ENCODE data around the gene CHST15. TPM values are rescaled to one million over a fixed set of nuclear protein-coding genes. Genes with fewer than 3 reads are reported as not detected.

CHST15 gene
- total and polyA plus RNA-seq, 2 donors from 2014 or later, result 2.8 to 39.7 TPM

DNA sequence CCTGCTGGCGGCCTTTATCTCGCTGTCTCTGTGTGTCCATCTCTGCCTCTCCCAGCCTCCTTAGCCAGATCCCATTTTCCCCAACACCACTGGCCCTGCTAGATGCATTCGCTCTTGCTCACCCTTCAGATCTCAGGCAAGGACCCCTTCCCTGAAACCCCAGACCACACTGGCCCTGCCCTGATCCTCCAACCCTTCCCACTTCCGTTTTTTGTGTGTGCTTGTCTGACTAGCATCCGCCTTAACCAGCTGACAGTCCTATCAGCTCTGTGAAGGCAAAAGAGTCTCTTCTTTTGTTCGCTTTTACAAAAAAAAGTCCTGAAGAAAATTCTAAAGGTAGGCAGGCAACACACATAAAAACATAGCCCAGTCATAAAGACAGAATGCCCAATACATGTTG, 28.7 kb downstream of the CHST15 start:
- no peak overlapping the region for H3K4me3 ChIP-seq (ENCODE audit: low read length in 3 of 3)
- H3K36me3 ChIP-seq (ENCODE audit: control insufficient read depth in 2 of 3, insufficient read depth in 3 of 3, low read length in 3 of 3), result no peaks in the 10 kb centered on the region
- no peak overlapping the region for H3K27ac ChIP-seq (ENCODE audit: low read depth in 2 of 2, low read length in 2 of 2)
- TF ChIP-seq, protein P1, sequence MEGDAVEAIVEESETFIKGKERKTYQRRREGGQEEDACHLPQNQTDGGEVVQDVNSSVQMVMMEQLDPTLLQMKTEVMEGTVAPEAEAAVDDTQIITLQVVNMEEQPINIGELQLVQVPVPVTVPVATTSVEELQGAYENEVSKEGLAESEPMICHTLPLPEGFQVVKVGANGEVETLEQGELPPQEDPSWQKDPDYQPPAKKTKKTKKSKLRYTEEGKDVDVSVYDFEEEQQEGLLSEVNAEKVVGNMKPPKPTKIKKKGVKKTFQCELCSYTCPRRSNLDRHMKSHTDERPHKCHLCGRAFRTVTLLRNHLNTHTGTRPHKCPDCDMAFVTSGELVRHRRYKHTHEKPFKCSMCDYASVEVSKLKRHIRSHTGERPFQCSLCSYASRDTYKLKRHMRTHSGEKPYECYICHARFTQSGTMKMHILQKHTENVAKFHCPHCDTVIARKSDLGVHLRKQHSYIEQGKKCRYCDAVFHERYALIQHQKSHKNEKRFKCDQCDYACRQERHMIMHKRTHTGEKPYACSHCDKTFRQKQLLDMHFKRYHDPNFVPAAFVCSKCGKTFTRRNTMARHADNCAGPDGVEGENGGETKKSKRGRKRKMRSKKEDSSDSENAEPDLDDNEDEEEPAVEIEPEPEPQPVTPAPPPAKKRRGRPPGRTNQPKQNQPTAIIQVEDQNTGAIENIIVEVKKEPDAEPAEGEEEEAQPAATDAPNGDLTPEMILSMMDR (IDR thresholded peaks at IDR 0.05; ENCODE audit: borderline replicate concordance, extremely low read depth, insufficient read depth), result no peak
- intact Hi-C loops (cut with DNase I), result no loop called here
- no peak for FAIRE-seq
- H3K4me1 ChIP-seq (ENCODE audit: control insufficient read depth in 2 of 3, insufficient read depth in 2 of 3, low read depth in 1 of 3, low read length in 3 of 3), result peaks cover 5 to 11% (median 6%) of the 10 kb centered on the region in 3 donors
- H3K9ac ChIP-seq (ENCODE audit: low read length in 3 of 3), result no peak overlapping the region
- H3K27me3 ChIP-seq (ENCODE audit: control insufficient read depth, insufficient read depth, low read length), result no peaks in the 10 kb centered on the region
- DNase-seq, result no peak
- no peaks in the 10 kb centered on the region for H3K9me3 ChIP-seq (ENCODE audit: control insufficient read depth in 2 of 3, insufficient read depth in 1 of 3, low read length in 3 of 3)

DNA sequence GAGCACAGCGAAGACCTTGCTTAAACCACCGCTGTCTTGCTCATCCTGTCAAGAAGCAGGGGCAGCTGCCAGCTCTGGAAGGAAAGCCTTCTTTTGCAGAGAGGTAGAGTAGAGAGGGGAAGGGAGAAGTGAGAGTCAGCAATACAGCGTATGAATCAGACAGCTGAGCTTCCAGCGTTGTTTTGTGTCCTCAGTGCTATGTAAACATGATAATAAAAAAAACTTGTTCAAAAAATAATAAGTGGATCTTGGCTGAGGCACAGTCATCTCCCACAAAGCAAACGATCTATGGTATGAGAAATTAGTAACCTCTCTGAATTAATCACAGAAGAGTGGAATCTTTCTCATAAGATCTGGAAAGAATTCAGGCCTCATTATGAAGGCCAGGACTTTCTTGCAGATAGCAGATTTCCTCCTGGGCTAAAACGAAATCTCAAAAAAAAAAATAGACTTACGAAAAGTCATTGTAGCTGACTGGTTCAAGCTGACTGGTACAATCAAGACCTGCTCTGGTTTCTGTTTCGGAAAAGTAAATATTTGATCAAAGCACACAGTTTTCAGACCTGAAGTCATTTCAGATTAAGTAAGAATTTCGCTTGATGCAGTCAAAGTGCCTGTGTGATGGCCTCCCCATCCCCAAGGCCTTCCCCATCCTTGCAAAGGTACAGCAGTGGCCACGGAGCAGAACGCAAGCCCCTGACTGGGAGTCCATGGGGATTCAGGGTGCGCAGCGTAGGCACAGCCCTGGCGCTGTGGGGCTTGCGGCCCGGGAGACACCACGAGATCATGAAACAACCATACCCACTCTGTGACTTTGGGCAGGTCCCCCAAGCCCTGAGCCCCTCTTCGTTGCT, 29.4 kb downstream of the CHST15 start:
- no peak overlapping the region for H3K4me3 ChIP-seq (ENCODE audit: low read length in 3 of 3)
- FAIRE-seq (no peak), DNase-seq (no peak)
- H3K4me1 ChIP-seq (ENCODE audit: control insufficient read depth in 2 of 3, insufficient read depth in 2 of 3, low read depth in 1 of 3, low read length in 3 of 3), result peaks cover 5 to 11% (median 6%) of the 10 kb centered on the region in 3 donors
- TF ChIP-seq, protein P1 (IDR thresholded peaks at IDR 0.05; ENCODE audit: borderline replicate concordance, extremely low read depth, insufficient read depth), result no peak
- H3K27ac ChIP-seq (ENCODE audit: low read depth in 2 of 2, low read length in 2 of 2), result peak overlapping the region in 1 of 2 donors; percentile 61
- intact Hi-C loops (cut with DNase I), result no loop called here
- no peaks in the 10 kb centered on the region for H3K9me3 ChIP-seq (ENCODE audit: control insufficient read depth in 2 of 3, insufficient read depth in 1 of 3, low read length in 3 of 3)
- H3K27me3 ChIP-seq (ENCODE audit: control insufficient read depth, insufficient read depth, low read length), result no peaks in the 10 kb centered on the region
- no peaks in the 10 kb centered on the region for H3K36me3 ChIP-seq (ENCODE audit: control insufficient read depth in 2 of 3, insufficient read depth in 3 of 3, low read length in 3 of 3)
- no peak overlapping the region for H3K9ac ChIP-seq (ENCODE audit: low read length in 3 of 3)

DNA sequence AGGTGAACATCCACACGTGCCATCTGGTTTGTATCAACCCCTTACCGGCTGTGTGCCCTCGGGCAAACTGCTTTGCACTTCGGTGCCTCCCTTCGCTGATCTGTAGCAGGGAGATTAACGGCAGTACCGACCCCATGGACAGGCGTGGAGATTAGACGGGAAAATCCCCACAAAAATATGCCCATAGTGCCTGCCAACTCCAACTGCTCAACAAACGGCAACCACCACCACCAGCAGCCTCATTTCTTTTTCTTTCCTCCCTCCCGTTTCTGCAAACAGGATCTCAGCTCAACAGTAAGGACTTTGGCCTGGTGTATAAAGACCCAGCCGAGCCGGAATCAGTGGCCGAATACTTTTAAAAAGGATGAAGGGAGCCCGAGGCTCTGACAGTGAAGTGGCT, 31.0 kb downstream of the CHST15 start:
- intact Hi-C loops (cut with DNase I), result no loop called here
- no peak for FAIRE-seq
- H3K9me3 ChIP-seq (ENCODE audit: control insufficient read depth in 2 of 3, insufficient read depth in 1 of 3, low read length in 3 of 3), result no peaks in the 10 kb centered on the region
- H3K4me3 ChIP-seq (ENCODE audit: low read length in 3 of 3), result no peak overlapping the region
- no peaks in the 10 kb centered on the region for H3K36me3 ChIP-seq (ENCODE audit: control insufficient read depth in 2 of 3, insufficient read depth in 3 of 3, low read length in 3 of 3)
- no peak for DNase-seq
- H3K27me3 ChIP-seq (ENCODE audit: control insufficient read depth, insufficient read depth, low read length), result no peaks in the 10 kb centered on the region
- peaks cover 5 to 11% (median 6%) of the 10 kb centered on the region in 3 donors for H3K4me1 ChIP-seq (ENCODE audit: control insufficient read depth in 2 of 3, insufficient read depth in 2 of 3, low read depth in 1 of 3, low read length in 3 of 3)
- TF ChIP-seq, protein P1 (IDR thresholded peaks at IDR 0.05; ENCODE audit: borderline replicate concordance, extremely low read depth, insufficient read depth), result no peak
- H3K9ac ChIP-seq (ENCODE audit: low read length in 3 of 3), result no peak overlapping the region
- H3K27ac ChIP-seq (ENCODE audit: low read depth in 2 of 2, low read length in 2 of 2), result no peak overlapping the region
